Measurements from ENCODE around the gene AIRE.

AIRE gene

DNA sequence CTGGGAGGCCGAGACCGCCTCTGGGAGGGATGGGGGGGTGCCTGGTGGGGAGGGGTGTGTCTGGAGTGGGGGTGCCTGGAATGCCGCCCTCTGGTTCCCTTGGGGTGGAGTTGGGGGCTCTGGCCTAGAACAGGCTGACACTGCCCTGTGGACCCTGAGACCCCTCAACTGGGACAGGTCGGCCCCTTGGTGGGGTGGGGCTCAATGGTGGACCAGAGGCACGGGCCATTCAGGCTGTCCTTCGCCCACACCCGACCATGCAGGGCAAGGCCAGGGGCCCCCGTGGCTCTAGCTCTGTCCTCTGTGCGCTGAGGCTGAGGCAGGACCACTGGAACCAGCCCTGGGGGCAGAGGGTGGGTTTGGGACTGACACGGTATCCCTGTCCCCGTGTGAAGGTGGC, 28.9 kb downstream of the AIRE start:
- DNase-seq (ENCODE audit: low spot score): no peak
- TF ChIP-seq, protein P1, sequence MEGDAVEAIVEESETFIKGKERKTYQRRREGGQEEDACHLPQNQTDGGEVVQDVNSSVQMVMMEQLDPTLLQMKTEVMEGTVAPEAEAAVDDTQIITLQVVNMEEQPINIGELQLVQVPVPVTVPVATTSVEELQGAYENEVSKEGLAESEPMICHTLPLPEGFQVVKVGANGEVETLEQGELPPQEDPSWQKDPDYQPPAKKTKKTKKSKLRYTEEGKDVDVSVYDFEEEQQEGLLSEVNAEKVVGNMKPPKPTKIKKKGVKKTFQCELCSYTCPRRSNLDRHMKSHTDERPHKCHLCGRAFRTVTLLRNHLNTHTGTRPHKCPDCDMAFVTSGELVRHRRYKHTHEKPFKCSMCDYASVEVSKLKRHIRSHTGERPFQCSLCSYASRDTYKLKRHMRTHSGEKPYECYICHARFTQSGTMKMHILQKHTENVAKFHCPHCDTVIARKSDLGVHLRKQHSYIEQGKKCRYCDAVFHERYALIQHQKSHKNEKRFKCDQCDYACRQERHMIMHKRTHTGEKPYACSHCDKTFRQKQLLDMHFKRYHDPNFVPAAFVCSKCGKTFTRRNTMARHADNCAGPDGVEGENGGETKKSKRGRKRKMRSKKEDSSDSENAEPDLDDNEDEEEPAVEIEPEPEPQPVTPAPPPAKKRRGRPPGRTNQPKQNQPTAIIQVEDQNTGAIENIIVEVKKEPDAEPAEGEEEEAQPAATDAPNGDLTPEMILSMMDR (IDR thresholded peaks at IDR 0.05; ENCODE audit: extremely low read depth, missing control alignments): no peak

GRCh38 chr21:44315691-44316203, 30.1 kb downstream of the AIRE start:
- TF ChIP-seq, protein P1 (IDR thresholded peaks at IDR 0.05; ENCODE audit: extremely low read depth, missing control alignments): no peak
- DNase-seq (ENCODE audit: low spot score): no peak

DNA sequence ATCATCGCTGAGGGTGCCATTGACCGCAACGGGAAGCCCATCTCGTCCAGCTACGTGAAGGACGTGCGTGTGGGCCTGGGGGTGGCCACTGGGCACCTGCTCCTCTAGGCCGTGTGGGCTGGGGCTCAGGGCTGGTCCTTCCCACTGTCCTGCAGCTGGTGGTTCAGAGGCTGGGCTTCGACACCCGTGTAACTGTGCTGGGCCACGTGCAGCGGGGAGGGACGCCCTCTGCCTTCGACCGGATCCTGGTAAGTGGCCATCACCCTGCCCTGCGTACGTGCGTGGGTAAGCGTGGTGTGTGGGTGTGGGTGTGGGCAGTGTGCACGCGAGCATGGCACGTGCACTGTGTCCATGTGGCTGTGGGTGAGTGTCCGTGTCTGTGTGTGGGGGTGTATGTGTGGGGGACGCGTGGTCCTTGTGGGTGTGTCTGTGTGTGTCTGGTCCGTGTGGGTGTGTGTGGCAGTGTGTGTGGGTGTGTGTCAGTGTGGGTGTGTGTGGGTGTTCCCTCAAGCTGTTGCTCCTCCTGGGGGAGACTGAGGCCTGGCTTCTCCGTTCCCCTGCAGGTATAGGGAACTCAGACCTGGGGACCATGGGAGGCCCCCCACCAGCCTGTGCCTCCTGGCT, 30.7 kb downstream of the AIRE start:
- TF ChIP-seq, protein P1 (IDR thresholded peaks at IDR 0.05; ENCODE audit: extremely low read depth, missing control alignments): no peak
- no peak for DNase-seq (ENCODE audit: low spot score)

- no peak for DNase-seq (ENCODE audit: low spot score)
- TF ChIP-seq, protein P1 (IDR thresholded peaks at IDR 0.05; ENCODE audit: extremely low read depth, missing control alignments): no peak
These were observed 31.6 kb downstream of the AIRE start for GRCh38 chr21:44317241-44317782.

DNA sequence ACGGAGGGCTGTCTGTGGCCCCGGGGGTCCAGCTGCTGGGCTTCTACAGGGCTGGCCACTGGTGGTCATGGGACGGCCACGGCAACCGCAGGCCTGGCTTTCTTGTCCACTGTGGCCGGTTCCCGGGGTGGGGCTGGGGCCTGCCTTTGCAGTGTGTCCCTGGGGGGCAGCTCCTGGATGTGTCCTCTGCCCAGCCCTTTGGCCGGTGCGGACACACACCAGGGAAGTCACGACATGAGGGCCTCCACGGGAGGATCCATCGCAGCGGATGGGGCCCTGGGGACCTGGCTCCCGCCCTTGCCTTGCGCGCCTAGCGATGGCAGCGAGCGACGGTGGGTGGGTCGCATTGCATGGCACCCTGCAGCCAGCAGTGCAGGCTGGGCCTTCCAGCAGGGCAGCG, 32.2 kb downstream of the AIRE start:
- DNase-seq (ENCODE audit: low spot score): no peak
- TF ChIP-seq, protein P1 (IDR thresholded peaks at IDR 0.05; ENCODE audit: extremely low read depth, missing control alignments): no peak

DNA sequence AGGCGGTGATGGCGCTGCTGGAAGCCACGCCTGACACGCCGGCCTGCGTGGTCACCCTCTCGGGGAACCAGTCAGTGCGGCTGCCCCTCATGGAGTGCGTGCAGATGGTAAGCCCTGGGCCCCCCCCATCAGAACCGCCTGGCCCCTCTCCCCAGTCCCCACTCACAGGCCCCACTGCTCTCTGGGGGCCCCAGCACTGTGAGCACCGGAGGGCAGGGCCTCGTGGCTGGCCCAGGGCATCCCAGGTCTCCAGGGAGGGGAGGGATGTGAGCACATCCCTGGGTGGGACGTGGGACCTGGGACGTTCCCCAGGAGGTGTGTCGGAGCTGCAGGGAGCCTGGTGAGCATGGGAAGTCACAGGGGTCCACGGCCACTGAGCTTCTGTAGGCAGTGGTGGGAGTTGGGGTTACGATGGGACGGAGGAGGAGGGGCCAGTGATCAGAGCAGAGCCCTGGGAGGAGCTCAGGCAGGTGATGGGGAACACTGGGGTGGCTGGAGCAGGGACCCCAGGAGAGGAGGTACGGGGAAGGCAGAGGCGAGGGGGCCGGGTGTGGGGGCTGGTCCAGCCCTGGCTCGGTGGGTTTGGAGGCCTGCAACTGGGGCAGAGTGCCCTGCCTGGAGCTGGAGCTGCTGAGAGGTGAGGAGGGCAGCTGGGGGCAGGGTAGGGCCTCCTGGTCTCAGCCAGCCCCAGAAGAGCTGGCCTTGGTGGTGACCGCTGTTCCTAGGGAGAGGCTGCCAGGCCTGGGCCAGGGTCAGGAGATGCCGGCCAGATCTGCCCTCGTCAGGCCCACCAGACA, 33.0 kb downstream of the AIRE start:
- TF ChIP-seq, protein P1 (IDR thresholded peaks at IDR 0.05; ENCODE audit: extremely low read depth, missing control alignments): no peak
- no peak for DNase-seq (ENCODE audit: low spot score)
